Measurements from ENCODE around the gene ETV3. TPM values are rescaled to one million over a fixed set of nuclear protein-coding genes. Genes with fewer than 3 reads are reported as not detected.
A peak's percentile ranks its signal among the peaks of the same experiment; 100 is the strongest.

ETV3 gene
- total RNA-seq, 1 experiment from 2014 or later, result 39.7 TPM

DNA sequence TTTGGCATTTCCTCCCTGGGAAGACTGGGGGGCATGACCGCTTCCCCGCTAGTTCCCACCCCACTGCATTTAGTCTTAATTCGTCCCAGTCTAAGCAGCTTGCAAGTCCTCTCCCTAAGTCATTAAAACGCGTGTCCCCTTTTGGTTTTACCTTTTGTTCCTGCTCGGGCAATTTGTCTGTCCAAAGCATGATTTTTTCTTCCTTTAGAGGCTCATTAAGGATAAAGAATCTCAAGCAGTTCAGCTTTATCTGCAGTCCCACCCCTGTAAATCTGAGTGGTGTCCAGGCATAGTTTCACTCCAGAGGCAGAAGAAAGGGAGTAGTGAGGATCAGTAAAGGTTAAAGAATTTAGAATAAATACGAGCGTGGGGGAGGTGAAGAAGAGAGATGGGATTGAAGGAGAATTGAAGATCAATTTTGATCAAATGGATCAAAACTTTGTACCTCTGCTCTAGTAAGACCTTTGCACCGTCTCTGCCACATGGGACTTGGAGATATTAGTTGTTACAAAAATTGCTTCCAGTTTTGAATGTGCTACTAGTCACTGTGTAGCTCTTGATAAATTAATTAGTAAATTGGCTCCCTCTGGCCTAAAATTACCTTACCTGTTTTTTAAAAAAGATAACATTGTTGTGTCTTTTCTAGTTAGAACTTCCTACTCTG is 989 bp upstream of the ETV3 start:
- DNase-seq, result no peak
- no peaks in the 10 kb centered on the region for H3K27me3 Mint-ChIP-seq (ENCODE audit: unreplicated experiment)
- no TSS peak for BruUV-seq (replicated peaks)
- H3K4me3 Mint-ChIP-seq (ENCODE audit: low read depth, unreplicated experiment), result peak overlapping the region; percentile 92
- intact Hi-C loops (cut with micrococcal nuclease; ENCODE audit: unreplicated experiment), result loop anchor here (5.0 kb wide), 1 partner anchor 47 kb away; no protein-coding TSS in a partner anchor
- CTCF ChIA-PET, result interaction anchor here (1.9 to 2.1 kb wide), 2 partner anchors 16 to 49 kb away, joined by 8 to 10 read pairs; no protein-coding TSS in a partner anchor
- H3K4me1 Mint-ChIP-seq (ENCODE audit: low read depth, unreplicated experiment), result peaks cover 19% of the 10 kb centered on the region
- H3K36me3 Mint-ChIP-seq (ENCODE audit: insufficient read depth, unreplicated experiment), result peaks cover 38% of the 10 kb centered on the region
- H3K9me3 Mint-ChIP-seq (ENCODE audit: low read depth, unreplicated experiment), result no peaks in the 10 kb centered on the region
- TF ChIP-seq, protein P1, sequence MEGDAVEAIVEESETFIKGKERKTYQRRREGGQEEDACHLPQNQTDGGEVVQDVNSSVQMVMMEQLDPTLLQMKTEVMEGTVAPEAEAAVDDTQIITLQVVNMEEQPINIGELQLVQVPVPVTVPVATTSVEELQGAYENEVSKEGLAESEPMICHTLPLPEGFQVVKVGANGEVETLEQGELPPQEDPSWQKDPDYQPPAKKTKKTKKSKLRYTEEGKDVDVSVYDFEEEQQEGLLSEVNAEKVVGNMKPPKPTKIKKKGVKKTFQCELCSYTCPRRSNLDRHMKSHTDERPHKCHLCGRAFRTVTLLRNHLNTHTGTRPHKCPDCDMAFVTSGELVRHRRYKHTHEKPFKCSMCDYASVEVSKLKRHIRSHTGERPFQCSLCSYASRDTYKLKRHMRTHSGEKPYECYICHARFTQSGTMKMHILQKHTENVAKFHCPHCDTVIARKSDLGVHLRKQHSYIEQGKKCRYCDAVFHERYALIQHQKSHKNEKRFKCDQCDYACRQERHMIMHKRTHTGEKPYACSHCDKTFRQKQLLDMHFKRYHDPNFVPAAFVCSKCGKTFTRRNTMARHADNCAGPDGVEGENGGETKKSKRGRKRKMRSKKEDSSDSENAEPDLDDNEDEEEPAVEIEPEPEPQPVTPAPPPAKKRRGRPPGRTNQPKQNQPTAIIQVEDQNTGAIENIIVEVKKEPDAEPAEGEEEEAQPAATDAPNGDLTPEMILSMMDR (IDR thresholded peaks at IDR 0.05; ENCODE audit: unreplicated experiment), result no peak
- H3K27ac Mint-ChIP-seq (ENCODE audit: unreplicated experiment), result peak overlapping the region; percentile 98

DNA sequence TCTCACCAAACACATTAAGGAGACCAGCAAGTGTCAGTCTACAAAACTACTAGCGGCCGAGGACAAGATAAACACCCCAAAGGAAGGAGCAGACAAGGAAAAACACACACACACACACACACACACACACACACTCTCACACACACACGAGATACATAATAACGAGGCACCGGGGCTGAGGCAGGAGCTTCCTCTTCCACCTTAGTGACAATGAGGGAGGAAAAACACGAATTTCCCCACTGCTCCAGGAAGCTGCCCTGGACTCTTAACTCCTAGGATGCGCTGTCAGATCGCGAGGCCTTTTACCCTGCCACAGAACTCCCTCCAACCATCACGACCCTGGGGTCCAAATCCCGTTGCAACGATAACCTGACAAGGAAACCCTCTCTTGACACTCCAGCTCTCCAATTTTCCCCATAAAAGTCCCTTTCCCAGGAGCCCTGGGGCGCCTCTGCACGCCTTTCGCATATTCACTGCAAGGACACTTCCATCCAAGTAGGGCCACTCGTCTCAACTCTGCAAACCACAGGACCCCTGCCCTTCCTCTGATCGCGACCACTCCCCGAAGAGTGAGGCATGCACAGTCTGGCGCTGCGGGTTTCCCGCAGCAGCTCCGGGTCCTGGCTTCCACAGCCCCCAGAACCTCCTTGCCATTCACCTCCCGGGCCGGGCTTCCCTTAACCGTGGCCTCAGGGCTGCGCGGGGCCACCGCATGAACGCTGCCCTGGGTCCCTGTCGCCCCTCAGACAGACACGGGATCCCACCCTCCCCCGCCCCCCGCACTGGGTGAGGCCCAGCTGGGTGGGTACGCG is 581 bp downstream of the ETV3 start:
- TF ChIP-seq, protein P1 (IDR thresholded peaks at IDR 0.05; ENCODE audit: unreplicated experiment), result no peak
- Mint-ChIP-seq H3K4me1 (ENCODE audit: low read depth, unreplicated experiment) (peaks cover 19% of the 10 kb centered on the region), H3K36me3 (ENCODE audit: insufficient read depth, unreplicated experiment) (peaks cover 46% of the 10 kb centered on the region), H3K27me3 (ENCODE audit: unreplicated experiment) (no peaks in the 10 kb centered on the region), H3K27ac (ENCODE audit: unreplicated experiment) (peak overlapping the region; percentile 98), H3K4me3 (ENCODE audit: low read depth, unreplicated experiment) (peak overlapping the region; percentile 92), H3K9me3 (ENCODE audit: low read depth, unreplicated experiment) (no peaks in the 10 kb centered on the region)
- intact Hi-C loops (cut with micrococcal nuclease; ENCODE audit: unreplicated experiment), result loop anchor here (1.0 to 5.0 kb wide), 2 partner anchors 9 to 45 kb away; no protein-coding TSS in a partner anchor
- DNase-seq, result peak; percentile 18
- CTCF ChIA-PET, result interaction anchor here (0.6 to 2.1 kb wide), 6 partner anchors 8 to 93 kb away, joined by 3 to 8 read pairs (median 4); no protein-coding TSS in a partner anchor
- BruUV-seq (replicated peaks), result no TSS peak

DNA sequence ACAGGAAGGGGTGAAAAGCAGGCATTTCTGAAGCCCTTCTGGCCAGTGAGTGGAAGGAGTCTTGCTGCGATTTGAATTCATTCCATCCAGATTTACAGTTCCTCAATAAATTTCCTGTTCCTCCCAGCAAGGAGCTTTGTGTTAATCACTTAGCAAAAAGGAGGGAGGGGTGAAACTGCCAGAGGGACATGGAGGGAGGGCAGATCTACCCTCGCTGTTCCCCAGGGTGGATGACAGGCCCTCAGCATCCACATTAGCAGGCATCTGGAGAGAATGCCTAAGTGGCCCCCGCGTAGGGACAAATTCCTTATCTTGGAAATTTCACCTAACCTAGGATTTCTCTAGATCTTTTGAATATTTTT is 1.2 kb downstream of the ETV3 start:
- Mint-ChIP-seq H3K9me3 (ENCODE audit: low read depth, unreplicated experiment) (no peaks in the 10 kb centered on the region), H3K27me3 (ENCODE audit: unreplicated experiment) (no peaks in the 10 kb centered on the region), H3K4me1 (ENCODE audit: low read depth, unreplicated experiment) (peaks cover 19% of the 10 kb centered on the region), H3K4me3 (ENCODE audit: low read depth, unreplicated experiment) (peak overlapping the region; percentile 92), H3K27ac (ENCODE audit: unreplicated experiment) (peak overlapping the region; percentile 98), H3K36me3 (ENCODE audit: insufficient read depth, unreplicated experiment) (peaks cover 52% of the 10 kb centered on the region)
- CTCF ChIA-PET, result interaction anchor here (0.7 to 1.1 kb wide), 3 partner anchors 18 to 92 kb away, joined by 3 to 4 read pairs (median 4); no protein-coding TSS in a partner anchor
- TF ChIP-seq, protein P1 (IDR thresholded peaks at IDR 0.05; ENCODE audit: unreplicated experiment), result no peak
- no peak for DNase-seq
- intact Hi-C loops (cut with micrococcal nuclease; ENCODE audit: unreplicated experiment), result loop anchor here (1.0 to 5.0 kb wide), 2 partner anchors 9 to 45 kb away; no protein-coding TSS in a partner anchor
- TSS peak; percentile 34 for BruUV-seq (replicated peaks)

- no peaks in the 10 kb centered on the region for H3K9me3 Mint-ChIP-seq (ENCODE audit: low read depth, unreplicated experiment)
- peaks cover 52% of the 10 kb centered on the region for H3K36me3 Mint-ChIP-seq (ENCODE audit: insufficient read depth, unreplicated experiment)
- H3K4me1 Mint-ChIP-seq (ENCODE audit: low read depth, unreplicated experiment), result peaks cover 19% of the 10 kb centered on the region
- no TSS peak for BruUV-seq (replicated peaks)
- CTCF ChIA-PET, result interaction anchor here (1.4 kb wide), 2 partner anchors 19 to 46 kb away, joined by 15 to 21 read pairs; no protein-coding TSS in a partner anchor
- peak overlapping the region; percentile 92 for H3K4me3 Mint-ChIP-seq (ENCODE audit: low read depth, unreplicated experiment)
- DNase-seq, result peak; percentile 19
- no peak overlapping the region for H3K27ac Mint-ChIP-seq (ENCODE audit: unreplicated experiment)
- intact Hi-C loops (cut with micrococcal nuclease; ENCODE audit: unreplicated experiment), result loop anchor here (5.0 kb wide), 1 partner anchor 44 kb away; no protein-coding TSS in a partner anchor
- H3K27me3 Mint-ChIP-seq (ENCODE audit: unreplicated experiment), result no peaks in the 10 kb centered on the region
- TF ChIP-seq, protein P1 (IDR thresholded peaks at IDR 0.05; ENCODE audit: unreplicated experiment), result no peak
Observed at GRCh38 chr1:157136133-157136532, 2.1 kb downstream of the ETV3 start.

Measured in Calu3 (cell line).